DND-41 (cell line): Measurements from ENCODE around the gene HSD17B14.
"Not testable (repeated sequence)": the region's sequence is repeated elsewhere in the genome, so short reads cannot be mapped to it uniquely, and the experiment has no call there.

Experiments
- ATAC-seq: fragments of 200-7000 bp; cut with Tn5 transposase; 3 replicates; pipeline ENCODE4 v1.9.1; 2021; ENCODE audit warnings: low read depth; ENCODE audit not compliant: insufficient read depth
- DNase-seq: peaks from one replicate; pipeline ENCODE4 v3.0.0-alpha.2; 2020
- H2AFZ ChIP-seq: 2 replicates; pipeline ENCODE4 v1.6.0; 2012; ENCODE audit warnings: low read depth, low read length
- H3K27ac ChIP-seq: 2 replicates; pipeline ENCODE4 v1.5.1; 2012; ENCODE audit warnings: low read length, inconsistent platforms
- H3K27me3 ChIP-seq: fragments of 200-600 bp; sonication (generic); 2 replicates; pipeline ENCODE4 v1.6.0; 2012; ENCODE audit warnings: low read length, mild to moderate bottlenecking, inconsistent platforms; ENCODE audit not compliant: insufficient read depth, poor library complexity
- H3K36me3 ChIP-seq: 2 replicates; pipeline ENCODE4 v1.5.1; 2012; ENCODE audit warnings: low read length, inconsistent platforms; ENCODE audit not compliant: insufficient read depth
- H3K4me1 ChIP-seq: 2 replicates; pipeline ENCODE4 v1.5.1; 2012; ENCODE audit warnings: mild to moderate bottlenecking, low read length; ENCODE audit not compliant: insufficient read depth
- H3K4me2 ChIP-seq: 2 replicates; pipeline ENCODE4 v1.6.0; 2012; ENCODE audit warnings: mild to moderate bottlenecking, moderate library complexity, low read length, inconsistent platforms; ENCODE audit not compliant: insufficient read depth
- H3K4me3 ChIP-seq, 2 experiments: fragments of 200-600 bp in 1 of 2; shearing (Covaris generic) in 1 of 2; 2 replicates each; pipeline ENCODE4 v1.5.1; 2012 to 2016; ENCODE audit warnings: inconsistent platforms in 2 of 2, low read length in 2 of 2, mild to moderate bottlenecking in 2 of 2, low read depth in 1 of 2, moderate library complexity in 1 of 2
- H3K79me2 ChIP-seq: 2 replicates; pipeline ENCODE4 v1.6.0; 2012; ENCODE audit warnings: low read length, inconsistent platforms; ENCODE audit not compliant: insufficient read depth
- H3K9ac ChIP-seq: 2 replicates; pipeline ENCODE4 v1.6.0; 2012; ENCODE audit warnings: low read depth, mild to moderate bottlenecking, inconsistent platforms, low read length, moderate library complexity
- H3K9me3 ChIP-seq: 2 replicates; pipeline ENCODE4 v1.5.1; 2012; ENCODE audit warnings: low read length, moderate library complexity, mild to moderate bottlenecking, inconsistent platforms; ENCODE audit not compliant: insufficient read depth, severe bottlenecking
- H4K20me1 ChIP-seq: 2 replicates; pipeline ENCODE4 v1.6.0; 2012; ENCODE audit warnings: low read length; ENCODE audit not compliant: insufficient read depth
- EZH2 ChIP-seq: IDR thresholded peaks from 3 replicates; pipeline ENCODE4 v1.6.1; 2012; ENCODE audit warnings: borderline replicate concordance, low read depth, mild to moderate bottlenecking, moderate library complexity, low read length, inconsistent platforms; ENCODE audit not compliant: severe bottlenecking
- TF ChIP-seq, protein P1 (sequence below): IDR thresholded peaks from 2 replicates; pipeline ENCODE4 v1.5.1; 2012; ENCODE audit warnings: borderline replicate concordance, low read length, moderate library complexity, mild to moderate bottlenecking; ENCODE audit not compliant: poor library complexity, severe bottlenecking; ENCODE audit errors: extremely low read depth

HSD17B14 gene

DNA sequence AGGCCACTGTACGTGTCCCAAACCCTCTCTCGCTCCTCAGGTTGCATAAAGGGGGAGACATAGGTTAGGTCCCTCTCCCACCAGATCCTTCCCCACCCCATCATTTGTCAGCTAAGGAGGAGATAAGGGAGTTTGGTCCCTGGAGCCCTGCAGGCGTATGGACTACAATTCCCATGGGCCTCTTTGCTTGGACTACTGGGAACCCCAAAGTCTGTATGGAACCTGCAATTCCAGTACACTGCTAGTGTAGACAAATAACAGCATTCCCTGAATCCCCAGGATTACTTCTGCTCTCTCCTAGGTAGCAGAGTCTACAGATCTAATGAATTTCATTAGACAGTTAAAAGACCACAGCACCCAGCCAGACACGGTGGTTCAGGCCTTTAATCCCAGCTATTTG lies 16.0 kb upstream of the HSD17B14 start:
- H3K4me2 ChIP-seq: no peak overlapping the region
- H4K20me1 ChIP-seq: no peaks in the 10 kb centered on the region
- H3K9me3 ChIP-seq: no peaks in the 10 kb centered on the region
- ATAC-seq (no peak), DNase-seq (no peak)
- no peaks in the 10 kb centered on the region for H3K4me1 ChIP-seq
- no peaks in the 10 kb centered on the region for H3K36me3 ChIP-seq
- H3K27me3 ChIP-seq: no peaks in the 10 kb centered on the region
- H3K9ac ChIP-seq: no peak overlapping the region
- no peak overlapping the region for H2AFZ ChIP-seq
- TF ChIP-seq EZH2: no peak
- TF ChIP-seq, protein P1, sequence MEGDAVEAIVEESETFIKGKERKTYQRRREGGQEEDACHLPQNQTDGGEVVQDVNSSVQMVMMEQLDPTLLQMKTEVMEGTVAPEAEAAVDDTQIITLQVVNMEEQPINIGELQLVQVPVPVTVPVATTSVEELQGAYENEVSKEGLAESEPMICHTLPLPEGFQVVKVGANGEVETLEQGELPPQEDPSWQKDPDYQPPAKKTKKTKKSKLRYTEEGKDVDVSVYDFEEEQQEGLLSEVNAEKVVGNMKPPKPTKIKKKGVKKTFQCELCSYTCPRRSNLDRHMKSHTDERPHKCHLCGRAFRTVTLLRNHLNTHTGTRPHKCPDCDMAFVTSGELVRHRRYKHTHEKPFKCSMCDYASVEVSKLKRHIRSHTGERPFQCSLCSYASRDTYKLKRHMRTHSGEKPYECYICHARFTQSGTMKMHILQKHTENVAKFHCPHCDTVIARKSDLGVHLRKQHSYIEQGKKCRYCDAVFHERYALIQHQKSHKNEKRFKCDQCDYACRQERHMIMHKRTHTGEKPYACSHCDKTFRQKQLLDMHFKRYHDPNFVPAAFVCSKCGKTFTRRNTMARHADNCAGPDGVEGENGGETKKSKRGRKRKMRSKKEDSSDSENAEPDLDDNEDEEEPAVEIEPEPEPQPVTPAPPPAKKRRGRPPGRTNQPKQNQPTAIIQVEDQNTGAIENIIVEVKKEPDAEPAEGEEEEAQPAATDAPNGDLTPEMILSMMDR: no peak
- H3K4me3 ChIP-seq: no peak overlapping the region
- no peak overlapping the region for H3K27ac ChIP-seq
- no peaks in the 10 kb centered on the region for H3K79me2 ChIP-seq

DNA sequence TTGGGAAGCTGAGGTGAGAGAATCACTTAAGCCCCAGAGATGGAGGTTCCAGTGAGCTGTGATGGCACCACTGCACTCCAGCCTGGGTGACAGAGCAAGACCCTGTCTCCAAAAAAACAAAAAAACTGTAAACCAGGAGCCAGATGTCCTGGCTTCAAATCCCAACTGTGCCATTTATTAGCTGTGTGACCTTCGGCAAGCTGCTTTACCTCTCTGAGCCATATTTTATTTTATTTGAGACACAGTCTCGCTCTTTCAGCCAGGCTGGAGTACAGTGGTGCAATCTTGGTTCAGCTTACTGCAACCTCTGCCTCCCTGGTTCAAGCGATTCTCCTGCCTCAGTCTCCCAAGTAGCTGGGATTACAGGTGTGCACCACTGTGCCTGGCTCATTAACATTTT lies 10.4 kb upstream of the HSD17B14 start:
- H3K27ac ChIP-seq, H3K4me1 ChIP-seq, DNase-seq, H3K4me3 ChIP-seq, H4K20me1 ChIP-seq, H3K9me3 ChIP-seq, H3K9ac ChIP-seq, H3K36me3 ChIP-seq, H3K79me2 ChIP-seq, H3K27me3 ChIP-seq, ATAC-seq, H3K4me2 ChIP-seq, H2AFZ ChIP-seq: not testable (repeated sequence)

DNA sequence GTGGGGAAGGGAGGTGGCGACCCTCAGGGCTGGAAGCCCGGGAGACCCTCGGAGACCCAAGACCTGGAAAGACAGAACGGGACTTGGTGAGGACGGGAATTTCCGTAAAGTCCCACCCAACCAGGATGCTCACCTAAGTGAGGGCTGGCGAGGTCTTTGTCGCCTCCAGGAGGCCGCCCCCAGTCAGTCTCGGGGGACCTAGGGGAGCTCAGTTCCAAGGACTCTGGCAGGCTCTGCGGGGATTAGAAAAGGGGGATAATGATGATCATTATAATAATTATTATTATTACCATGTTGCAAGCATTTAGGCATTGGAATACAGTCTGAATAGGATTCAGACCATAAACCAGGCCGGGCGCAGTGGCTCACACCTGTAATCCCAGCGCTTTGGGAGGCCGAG lies 9.1 kb upstream of the HSD17B14 start:
- Histone ChIP-seq H3K4me2 (no peak overlapping the region), H3K27me3 (no peaks in the 10 kb centered on the region), H4K20me1 (no peaks in the 10 kb centered on the region), H3K27ac (no peak overlapping the region), H3K4me3 (no peak overlapping the region), H3K79me2 (no peaks in the 10 kb centered on the region), H3K36me3 (no peaks in the 10 kb centered on the region), H3K9me3 (no peaks in the 10 kb centered on the region), H3K9ac (no peak overlapping the region), H3K4me1 (no peaks in the 10 kb centered on the region), H2AFZ (no peak overlapping the region)
- ATAC-seq (no peak), DNase-seq (no peak)
- TF ChIP-seq EZH2: no peak
- TF ChIP-seq, protein P1: no peak

DNA sequence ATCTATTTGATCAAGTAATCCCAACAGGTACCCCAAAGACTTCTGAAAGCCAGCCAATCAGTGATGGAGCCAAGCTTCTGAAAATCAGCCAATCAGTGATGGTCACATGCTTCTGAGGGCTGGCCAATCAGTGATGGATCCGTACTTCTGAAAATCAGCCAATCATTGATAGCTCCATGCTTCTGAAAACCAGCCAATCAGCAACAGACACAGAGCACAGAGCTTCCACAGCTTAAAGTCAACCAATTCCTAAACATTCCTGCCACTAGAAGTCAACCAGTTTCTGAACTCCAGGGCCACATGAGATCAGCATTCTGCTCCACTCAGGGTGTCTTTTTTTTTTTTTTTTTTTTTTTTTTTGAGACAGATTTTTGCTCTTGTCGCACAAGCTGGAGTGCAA lies 8.2 kb upstream of the HSD17B14 start:
- Histone ChIP-seq H3K36me3 (no peaks in the 10 kb centered on the region), H3K4me2 (no peak overlapping the region), H3K4me1 (no peaks in the 10 kb centered on the region), H3K9ac (no peak overlapping the region), H3K27me3 (no peaks in the 10 kb centered on the region), H3K4me3 (no peak overlapping the region), H4K20me1 (no peaks in the 10 kb centered on the region), H2AFZ (no peak overlapping the region), H3K9me3 (no peaks in the 10 kb centered on the region), H3K27ac (no peak overlapping the region), H3K79me2 (no peaks in the 10 kb centered on the region)
- ATAC-seq: no peak
- no peak for DNase-seq
- TF ChIP-seq, protein P1: no peak
- no peak for TF ChIP-seq EZH2
